SU-DHL-6 (cell line): ENCODE measurements around the gene WDR36.

Experiments used
- H2AFZ ChIP-seq: fragments of 200-600 bp; sonication (generic); 2 replicates; pipeline ENCODE4 v1.6.1; 2014; ENCODE audit warnings: low read depth, mild to moderate bottlenecking, moderate library complexity, mixed read lengths, antibody characterized with exemption, low read length; ENCODE audit not compliant: severe bottlenecking
- H3F3A ChIP-seq: fragments of 200-600 bp; shearing (Covaris generic); 2 replicates; pipeline ENCODE4 v1.6.0; 2016; ENCODE audit warnings: antibody characterized with exemption, mild to moderate bottlenecking; ENCODE audit not compliant: insufficient read depth
- H3K27ac ChIP-seq: fragments of 200-600 bp; sonication (generic); 2 replicates; pipeline ENCODE4 v1.5.1; 2016; ENCODE audit warnings: low read depth, mild to moderate bottlenecking, low read length, moderate library complexity, mixed read lengths
- H3K27me3 ChIP-seq: fragments of 200-600 bp; sonication (generic), shearing (Covaris generic); 2 replicates; pipeline ENCODE4 v1.6.0; 2014; ENCODE audit warnings: mild to moderate bottlenecking, low read length
- H3K36me3 ChIP-seq: fragments of 200-600 bp; sonication (generic); 2 replicates; pipeline ENCODE4 v1.6.1; 2014; ENCODE audit warnings: mild to moderate bottlenecking, low read length, mixed read lengths
- H3K4me2 ChIP-seq: fragments of 300-600, 200-600 bp; shearing (Covaris generic), sonication (generic); 2 replicates; pipeline ENCODE4 v1.6.0; 2014; ENCODE audit warnings: low read length, low read depth, mild to moderate bottlenecking; ENCODE audit not compliant: poor library complexity, severe bottlenecking
- H3K4me3 ChIP-seq: fragments of 200-600 bp; sonication (generic); 2 replicates; pipeline ENCODE4 v1.5.1; 2014; ENCODE audit warnings: antibody characterized with exemption, low read length, mild to moderate bottlenecking, mixed read lengths; ENCODE audit not compliant: insufficient read depth, poor library complexity, severe bottlenecking
- H3K79me2 ChIP-seq: fragments of 200-600 bp; sonication (generic); 2 replicates; pipeline ENCODE4 v1.6.1; 2014; ENCODE audit warnings: mild to moderate bottlenecking, low read length, moderate library complexity; ENCODE audit not compliant: insufficient read depth
- H3K9ac ChIP-seq: fragments of 200-600 bp; sonication (generic); 2 replicates; pipeline ENCODE4 v1.7.0; 2014; ENCODE audit warnings: mild to moderate bottlenecking, low read length
- H3K9me2 ChIP-seq: fragments of 200-600 bp; sonication (generic); replicated peaks from 2 replicates; pipeline ENCODE4 v1.6.1; 2014; ENCODE audit warnings: low read length; ENCODE audit not compliant: insufficient read depth
- H3K9me3 ChIP-seq: fragments of 200-600 bp; sonication (generic); 2 replicates; pipeline ENCODE4 v1.6.1; 2014; ENCODE audit warnings: low read length, mixed read lengths; ENCODE audit not compliant: insufficient read depth
- H4K20me1 ChIP-seq: fragments of 200-600 bp; sonication (generic); 2 replicates; pipeline ENCODE4 v1.6.1; 2014; ENCODE audit warnings: low read depth, mild to moderate bottlenecking, antibody characterized with exemption, low read length, moderate library complexity, mixed read lengths
- CTCF ChIP-seq: fragments of 200-600 bp; sonication (generic); IDR thresholded peaks from one replicate; pipeline ENCODE4 v1.5.1; 2017; ENCODE audit warnings: antibody characterized with exemption, mild to moderate bottlenecking, low read length, moderate library complexity; ENCODE audit not compliant: insufficient read depth, poor library complexity, severe bottlenecking
- EZH2phosphoT487 ChIP-seq: fragments of 200-600 bp; sonication (generic), shearing (Covaris generic); conservative IDR thresholded peaks from 2 replicates; pipeline ENCODE4 v1.6.1; 2018; ENCODE audit warnings: mild to moderate bottlenecking, antibody characterized with exemption, low read length, moderate library complexity, mixed read lengths

The WDR36 gene

DNA sequence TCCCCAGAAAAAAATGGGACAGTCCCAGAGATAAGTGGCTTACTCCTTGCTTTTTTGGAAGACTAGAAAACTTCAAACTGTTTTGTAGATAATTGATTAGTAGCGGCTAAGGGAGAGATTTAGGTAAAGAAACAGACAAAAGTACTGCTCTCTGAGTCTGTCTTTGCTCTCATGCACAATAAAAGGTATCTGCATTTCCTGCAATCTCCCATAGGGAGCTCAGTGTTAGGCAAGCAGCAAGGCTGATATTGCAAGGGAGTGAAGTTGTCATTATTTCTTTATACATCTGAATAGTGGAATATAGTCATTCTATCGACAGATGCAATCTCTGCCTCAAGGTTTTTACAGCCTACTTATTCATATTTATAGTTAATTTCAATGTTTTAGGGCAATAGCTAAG lies 77.1 kb downstream of the WDR36 start:
- no peaks in the 10 kb centered on the region for H3K36me3 ChIP-seq
- H3K4me3 ChIP-seq, result no peak overlapping the region
- no peak overlapping the region for H2AFZ ChIP-seq
- H3K79me2 ChIP-seq, result no peaks in the 10 kb centered on the region
- H3K9me2 ChIP-seq, result no peaks in the 10 kb centered on the region
- no peaks in the 10 kb centered on the region for H3K27me3 ChIP-seq
- H3K4me2 ChIP-seq, result no peak overlapping the region
- H4K20me1 ChIP-seq, result no peaks in the 10 kb centered on the region
- H3K9ac ChIP-seq, result no peak overlapping the region
- H3F3A ChIP-seq, result no peaks in the 10 kb centered on the region
- H3K9me3 ChIP-seq, result no peaks in the 10 kb centered on the region
- TF ChIP-seq CTCF (no peak), EZH2phosphoT487 (no peak)
- no peak overlapping the region for H3K27ac ChIP-seq

DNA sequence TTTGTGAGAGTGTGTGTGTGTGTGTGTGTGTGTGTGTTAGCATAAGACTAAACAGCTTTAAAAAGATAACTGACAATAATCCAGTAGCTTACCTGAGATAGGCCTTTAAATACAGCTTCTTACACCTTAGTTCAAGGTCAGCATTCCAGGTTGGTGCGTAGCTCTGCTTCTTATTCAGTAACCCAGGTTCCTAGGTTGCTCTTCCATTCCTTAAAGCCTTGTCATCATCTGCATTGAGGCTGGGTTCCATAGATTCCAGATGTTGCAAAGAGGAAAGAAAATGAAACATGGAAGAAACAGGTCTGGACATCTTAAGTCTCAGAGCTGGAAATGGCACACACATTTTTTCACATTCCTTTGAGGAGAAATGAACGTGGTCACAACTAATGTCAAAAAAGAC lies 78.1 kb downstream of the WDR36 start:
- no peak for TF ChIP-seq EZH2phosphoT487
- no peaks in the 10 kb centered on the region for H3K27me3 ChIP-seq
- no peaks in the 10 kb centered on the region for H4K20me1 ChIP-seq
- H3K9ac ChIP-seq, result no peak overlapping the region
- H3K27ac ChIP-seq, result no peak overlapping the region
- H3K79me2 ChIP-seq, result no peaks in the 10 kb centered on the region
- H3F3A ChIP-seq, result no peaks in the 10 kb centered on the region
- H3K4me2 ChIP-seq, result no peak overlapping the region
- no peaks in the 10 kb centered on the region for H3K9me2 ChIP-seq
- H3K4me3 ChIP-seq, result no peak overlapping the region
- no peak overlapping the region for H2AFZ ChIP-seq
- no peaks in the 10 kb centered on the region for H3K36me3 ChIP-seq
- H3K9me3 ChIP-seq, result no peaks in the 10 kb centered on the region

GRCh38 chr5:111172504-111172903 lies 80.4 kb downstream of the WDR36 start:
- Histone ChIP-seq H3K4me3 (no peak overlapping the region), H3K36me3 (no peaks in the 10 kb centered on the region), H3K79me2 (no peaks in the 10 kb centered on the region), H3K9ac (no peak overlapping the region), H3F3A (no peaks in the 10 kb centered on the region), H2AFZ (no peak overlapping the region), H3K27ac (no peak overlapping the region), H4K20me1 (no peaks in the 10 kb centered on the region), H3K9me3 (no peaks in the 10 kb centered on the region), H3K4me2 (no peak overlapping the region), H3K9me2 (no peaks in the 10 kb centered on the region), H3K27me3 (no peaks in the 10 kb centered on the region)
- TF ChIP-seq EZH2phosphoT487 (no peak), CTCF (no peak)

GRCh38 chr5:111173476-111173875 lies 81.3 kb downstream of the WDR36 start:
- Histone ChIP-seq H3K9ac (no peak overlapping the region), H3K79me2 (no peaks in the 10 kb centered on the region), H3K27me3 (no peaks in the 10 kb centered on the region), H3F3A (no peaks in the 10 kb centered on the region), H3K9me3 (no peaks in the 10 kb centered on the region), H3K36me3 (no peaks in the 10 kb centered on the region), H3K27ac (no peak overlapping the region), H3K4me3 (no peak overlapping the region), H2AFZ (no peak overlapping the region), H3K9me2 (no peaks in the 10 kb centered on the region), H3K4me2 (no peak overlapping the region), H4K20me1 (no peaks in the 10 kb centered on the region)
- TF ChIP-seq EZH2phosphoT487 (no peak), CTCF (no peak)
